GM21360 (cell line): ENCODE results near the gene NYAP1.
A peak's percentile ranks its signal among the peaks of the same experiment; 100 is the strongest.
"Not testable (repeated sequence)": the region's sequence is repeated elsewhere in the genome, so short reads cannot be mapped to it uniquely, and the experiment has no call there.

Experiments used
- ATAC-seq: cut with Tn5 transposase; IDR thresholded peaks from one replicate; pipeline ENCODE4 v1.9.1; 2021; ENCODE audit warnings: mild to moderate bottlenecking, moderate library complexity; ENCODE audit not compliant: unreplicated experiment

The NYAP1 gene

GRCh38 chr7:100481466-100481865 is 2.3 kb upstream of the NYAP1 start:
- ATAC-seq, result no peak

GRCh38 chr7:100482728-100483089 is 1.0 kb upstream of the NYAP1 start:
- ATAC-seq, result no peak

- ATAC-seq, result peak; percentile 63
Observed at GRCh38 chr7:100483090-100483721, 521 bp upstream of the NYAP1 start.

- no peak for ATAC-seq
Observed at GRCh38 chr7:100484673-100485045, 932 bp downstream of the NYAP1 start.

GRCh38 chr7:100485471-100485876 is 1.7 kb downstream of the NYAP1 start:
- ATAC-seq, result no peak

GRCh38 chr7:100486111-100486636 is 2.4 kb downstream of the NYAP1 start:
- ATAC-seq, result no peak

GRCh38 chr7:100486753-100487446 is 3.2 kb downstream of the NYAP1 start:
- no peak for ATAC-seq

- no peak for ATAC-seq
Observed at GRCh38 chr7:100488333-100489095, 4.8 kb downstream of the NYAP1 start.

GRCh38 chr7:100489121-100489520 is 5.4 kb downstream of the NYAP1 start:
- ATAC-seq, result no peak

GRCh38 chr7:100489824-100490223 is 6.1 kb downstream of the NYAP1 start:
- no peak for ATAC-seq

GRCh38 chr7:100490483-100491191 is 6.9 kb downstream of the NYAP1 start:
- ATAC-seq, result no peak

- ATAC-seq, result no peak
Observed at GRCh38 chr7:100491192-100491578, 7.5 kb downstream of the NYAP1 start.

- ATAC-seq, result no peak
Observed at GRCh38 chr7:100492738-100493475, 9.2 kb downstream of the NYAP1 start.

- ATAC-seq, result no peak
Observed at GRCh38 chr7:100493476-100494264, 9.9 kb downstream of the NYAP1 start.

- ATAC-seq, result no peak
Observed at GRCh38 chr7:100496509-100496908, 12.8 kb downstream of the NYAP1 start.

GRCh38 chr7:100500743-100501142 is 17.0 kb downstream of the NYAP1 start:
- ATAC-seq, result not testable (repeated sequence)

GRCh38 chr7:100504031-100504430 is 20.3 kb downstream of the NYAP1 start:
- ATAC-seq, result not testable (repeated sequence)

GRCh38 chr7:100504887-100505611 is 21.3 kb downstream of the NYAP1 start:
- no peak for ATAC-seq

GRCh38 chr7:100506356-100506923 is 22.7 kb downstream of the NYAP1 start:
- no peak for ATAC-seq
